CD14-positive monocyte (primary cell): Measurements from ENCODE around the gene FAM131A. TPM values are rescaled to one million over a fixed set of nuclear protein-coding genes. Genes with fewer than 3 reads are reported as not detected.

Experiments used
- DNase-seq, 3 donors: peaks; one replicate each; pipeline ENCODE4 v3.0.0-alpha.2; 2011 to 2022
- H2AFZ ChIP-seq: 2 replicates; pipeline ENCODE4 v1.6.0; 2012; ENCODE audit warnings: mild to moderate bottlenecking, low read depth, low read length, inconsistent platforms; ENCODE audit not compliant: insufficient read depth, poor library complexity, severe bottlenecking
- H3K27ac ChIP-seq, 2 donors: 1 replicate in 1 of 2; 2 replicates in 1 of 2; pipeline ENCODE4 v1.5.1; 2012 to 2013; ENCODE audit warnings: low read length in 2 of 2, control low read depth in 1 of 2, inconsistent platforms in 1 of 2, low read depth in 1 of 2, mild to moderate bottlenecking in 1 of 2
- H3K27me3 ChIP-seq, 2 donors: one replicate each; pipeline versions ENCODE4 v1.6.0 to v1.6.1; 2011 to 2013; ENCODE audit warnings: low read length in 2 of 2; ENCODE audit not compliant: control insufficient read depth in 2 of 2, insufficient read depth in 2 of 2
- H3K36me3 ChIP-seq, 2 donors: replicated peaks in 1 of 2; 1 replicate in 1 of 2; 2 replicates in 1 of 2; pipeline versions ENCODE4 v1.5.1 to v1.6.1; 2012 to 2013; ENCODE audit warnings: low read length in 2 of 2, control low read depth in 1 of 2, inconsistent platforms in 1 of 2, mild to moderate bottlenecking in 1 of 2; ENCODE audit not compliant: insufficient read depth in 2 of 2, control insufficient read depth in 1 of 2
- H3K4me1 ChIP-seq, 2 donors: 1 replicate in 1 of 2; 2 replicates in 1 of 2; pipeline versions ENCODE4 v1.5.1 to v1.6.1; 2012 to 2013; ENCODE audit warnings: low read length in 2 of 2, control low read depth in 1 of 2, inconsistent platforms in 1 of 2, mild to moderate bottlenecking in 1 of 2, moderate library complexity in 1 of 2; ENCODE audit not compliant: insufficient read depth in 2 of 2, control insufficient read depth in 1 of 2
- H3K4me2 ChIP-seq: replicated peaks from 2 replicates; pipeline ENCODE3; 2012; ENCODE audit warnings: low read length, moderate library complexity, mild to moderate bottlenecking; ENCODE audit not compliant: poor library complexity, severe bottlenecking; ENCODE audit errors: extremely low read depth
- H3K4me3 ChIP-seq, 3 experiments: fragments of 200-600 bp in 1 of 3; sonication (generic) in 1 of 3; replicated peaks in 1 of 3; 1 replicate in 2 of 3; 2 replicates in 1 of 3; pipeline ENCODE4 v1.5.1; 2011 to 2013; ENCODE audit warnings: low read length in 3 of 3, mild to moderate bottlenecking in 3 of 3, control low read depth in 2 of 3, low read depth in 2 of 3, inconsistent platforms in 1 of 3, moderate library complexity in 1 of 3
- H3K79me2 ChIP-seq: 2 replicates; pipeline ENCODE4 v1.6.0; 2012; ENCODE audit warnings: mild to moderate bottlenecking, control low read depth, inconsistent platforms, low read length, moderate library complexity; ENCODE audit not compliant: insufficient read depth
- H3K9ac ChIP-seq: 2 replicates; pipeline ENCODE4 v1.6.0; 2017; ENCODE audit warnings: low read length, mild to moderate bottlenecking; ENCODE audit not compliant: insufficient read depth, poor library complexity, severe bottlenecking
- H3K9me3 ChIP-seq, 2 donors: replicated peaks in 1 of 2; 1 replicate in 1 of 2; 2 replicates in 1 of 2; pipeline versions ENCODE4 v1.5.1 to v1.6.1; 2012 to 2013; ENCODE audit warnings: low read length in 2 of 2, control low read depth in 1 of 2; ENCODE audit not compliant: control insufficient read depth in 1 of 2, insufficient read depth in 1 of 2
- H4K20me1 ChIP-seq: 2 replicates; pipeline ENCODE4 v1.6.0; 2012; ENCODE audit warnings: mild to moderate bottlenecking, low read length, control low read depth, moderate library complexity; ENCODE audit not compliant: insufficient read depth
- H3K27ac Mint-ChIP-seq, 7 donors: one replicate each; pipeline ENCODE4 v1.8.0; 2020; ENCODE audit warnings: mild to moderate bottlenecking in 7 of 7, mixed read lengths in 7 of 7, moderate library complexity in 6 of 7, inconsistent platforms in 2 of 7
- H3K27me3 Mint-ChIP-seq, 3 donors: one replicate each; pipeline ENCODE4 v1.8.0; 2021 to 2022; ENCODE audit warnings: low read depth in 3 of 3, mild to moderate bottlenecking in 3 of 3, mixed read lengths in 3 of 3, moderate library complexity in 3 of 3, inconsistent platforms in 1 of 3
- H3K36me3 Mint-ChIP-seq, 2 donors: one replicate each; pipeline ENCODE4 v1.8.0; 2020; ENCODE audit warnings: mixed read lengths in 2 of 2, inconsistent platforms in 1 of 2, mild to moderate bottlenecking in 1 of 2
- H3K4me1 Mint-ChIP-seq: one replicate; pipeline ENCODE4 v1.8.0; 2020; ENCODE audit warnings: mild to moderate bottlenecking, mixed read lengths
- H3K4me3 Mint-ChIP-seq, 2 donors: one replicate each; pipeline ENCODE4 v1.8.0; 2020; ENCODE audit warnings: mild to moderate bottlenecking in 2 of 2, mixed read lengths in 2 of 2, moderate library complexity in 1 of 2
- H3K9me3 Mint-ChIP-seq, 7 donors: one replicate each; pipeline ENCODE4 v1.8.0; 2020 to 2022; ENCODE audit warnings: mixed read lengths in 7 of 7, mild to moderate bottlenecking in 6 of 7, moderate library complexity in 6 of 7, inconsistent platforms in 2 of 7
- CTCF ChIP-seq: fragments of 200-600 bp; IDR thresholded peaks from one replicate; pipeline ENCODE4 v1.8.0; 2022; ENCODE audit warnings: antibody characterized with exemption, mild to moderate bottlenecking
- WGBS: methylation state at CpG from one replicate; pipeline ENCODE4 v1.1.5; 2013; ENCODE audit warnings: missing lambda C conversion rate; ENCODE audit not compliant: insufficient coverage; 5-methylcytosine and 5-hydroxymethylcytosine counted together
- intact Hi-C, 2 donors: fragments of 100-400 bp; cut with micrococcal nuclease; formaldehyde crosslinking; loops; one replicate each; pipeline versions ENCODE4 v1.15.0 to v1.15.1; 2023
- polyA plus RNA-seq, 3 donors: library from polyadenylated mRNA; depleted of rRNA in 1 of 3; unstranded in 2 of 3; stranded (reverse) in 1 of 3; fragments of 300-500 nt in 2 of 3; fragments of >200 nt in 1 of 3; fragmentation: Illumina TruSeq in 2 of 3; gene quantifications; 1 replicate in 2 of 3; 2 replicates in 1 of 3; pipeline ENCODE4 v1.2.3, GENCODE V29; 2012 to 2021

The FAM131A gene
- polyA plus RNA-seq, 3 donors: 5.8 to 30.6 (median 7.7) TPM

GRCh38 chr3:184377374-184377773, 40.0 kb downstream of the FAM131A start:
- Mint-ChIP-seq H3K27me3 (peaks cover 61 to 90% (median 75%) of the 10 kb centered on the region in 3 donors), H3K27ac (peak overlapping the region in 1 of 7 donors; percentile 62), H3K9me3 (peaks cover 0 to 16% (median 6%) of the 10 kb centered on the region in 7 donors), H3K36me3 (peaks cover 0 to 8% of the 10 kb centered on the region in 2 donors), H3K4me3 (peak overlapping the region in 1 of 2 donors; percentile 48), H3K4me1 (peaks cover 16% of the 10 kb centered on the region)
- Histone ChIP-seq H3K4me3 (no peak overlapping the region), H3K4me2 (no peak overlapping the region), H3K9me3 (peaks cover 0 to 10% of the 10 kb centered on the region in 2 donors), H3K9ac (no peak overlapping the region), H3K79me2 (no peaks in the 10 kb centered on the region), H3K36me3 (no peaks in the 10 kb centered on the region), H2AFZ (no peak overlapping the region), H3K4me1 (peaks cover 13 to 19% of the 10 kb centered on the region in 2 donors), H3K27me3 (peaks cover 30 to 63% of the 10 kb centered on the region in 2 donors), H3K27ac (no peak overlapping the region), H4K20me1 (no peaks in the 10 kb centered on the region)
- TF ChIP-seq CTCF: no peak
- no peak for DNase-seq
- WGBS: 51% methylated on average over 3 of the region's 5 CpGs
- intact Hi-C loops: loop anchor here (10.0 kb wide), 2 partner anchors 397 to 417 kb away; no protein-coding TSS in a partner anchor

DNA sequence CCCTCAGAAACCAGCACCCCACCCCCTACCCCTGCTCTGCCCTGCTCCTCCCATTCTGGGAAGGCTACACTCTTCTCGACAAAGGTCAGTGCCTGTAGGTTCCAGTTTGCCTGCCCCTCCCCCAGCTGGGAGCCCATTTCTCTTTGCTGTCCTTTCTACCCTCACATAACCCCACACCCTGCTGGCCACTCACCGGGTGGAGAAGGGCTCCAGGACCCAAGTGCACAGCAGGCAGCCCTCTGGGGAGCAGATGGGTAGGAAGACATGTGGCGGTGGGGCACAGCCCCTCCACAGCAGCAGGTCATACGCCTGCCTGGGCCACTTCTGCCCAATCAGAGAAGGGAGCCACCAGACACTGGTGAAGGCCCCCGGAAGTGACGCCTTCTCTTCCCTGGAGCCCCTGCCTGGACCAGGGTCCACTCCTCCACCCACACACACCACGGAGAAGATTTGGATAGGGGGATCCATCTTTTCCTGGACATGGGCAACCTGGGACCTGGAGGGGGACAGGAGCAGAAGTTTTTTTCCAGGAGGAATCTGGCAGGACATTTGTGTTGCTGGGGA, 40.6 kb downstream of the FAM131A start, which contains the start of gene THPO:
Gene THPO, minus strand, starts transcription at position 326 of the 564 bp plus-strand sequence. CDS start 1,948 bp downstream, outside the sequence.
- no peak for DNase-seq
- Histone ChIP-seq H2AFZ (no peak within 1 kb of the TSS), H3K27me3 (peaks cover 30 to 68% of the 10 kb centered on the region in 2 donors), H4K20me1 (no peaks in the 10 kb centered on the region), H3K27ac (no peak within 1 kb of the TSS), H3K79me2 (no peaks in the 10 kb centered on the region), H3K4me1 (peaks cover 13 to 19% of the 10 kb centered on the region in 2 donors), H3K9me3 (peaks cover 0 to 10% of the 10 kb centered on the region in 2 donors), H3K36me3 (no peaks in the 10 kb centered on the region), H3K4me3 (no peak within 1 kb of the TSS), H3K9ac (no peak within 1 kb of the TSS), H3K4me2 (no peak within 1 kb of the TSS)
- intact Hi-C loops: loop anchor here (10.0 kb wide), 2 partner anchors 397 to 417 kb away; no protein-coding TSS in a partner anchor
- Mint-ChIP-seq H3K4me1 (peaks cover 16% of the 10 kb centered on the region), H3K27ac (peak within 1 kb of the TSS in 1 of 7 donors; percentile 62), H3K4me3 (peak within 1 kb of the TSS in 1 of 2 donors; percentile 77), H3K27me3 (peaks cover 66 to 90% (median 80%) of the 10 kb centered on the region in 3 donors), H3K9me3 (peaks cover 0 to 17% (median 6%) of the 10 kb centered on the region in 7 donors), H3K36me3 (peaks cover 0 to 8% of the 10 kb centered on the region in 2 donors)
- no peak for TF ChIP-seq CTCF
- WGBS: 97% methylated on average over 3 of the region's 7 CpGs
